Stimulated activated CD4-positive, alpha-beta T cell treated with anti-CD3 and anti-CD28 coated beads, Interleukin-12 subunit alpha, Interleukin-12 subunit beta, amount 100 ng/mL, for 4 hours (primary cell): Measurements from ENCODE around the gene CACUL1.
"Not testable (repeated sequence)": the region's sequence is repeated elsewhere in the genome, so short reads cannot be mapped to it uniquely, and the experiment has no call there.

Source experiments
- DNase-seq: peaks from one replicate; pipeline ENCODE4 v3.0.0-alpha.2; 2020

The CACUL1 gene

GRCh38 chr10:118682533-118682932 lies 72.2 kb downstream of the CACUL1 start:
- DNase-seq: no peak

GRCh38 chr10:118680197-118680596 lies 74.6 kb downstream of the CACUL1 start:
- DNase-seq: no peak

GRCh38 chr10:118674226-118674919 lies 80.4 kb downstream of the CACUL1 start:
- DNase-seq: no peak

- DNase-seq: no peak
Measured at GRCh38 chr10:118672766-118673715, 81.7 kb downstream of the CACUL1 start.

- no peak for DNase-seq
Measured at GRCh38 chr10:118672153-118672552, 82.6 kb downstream of the CACUL1 start.

- not testable (repeated sequence) for DNase-seq
Measured at GRCh38 chr10:118671221-118671620, 83.5 kb downstream of the CACUL1 start.

- DNase-seq: no peak
Measured at GRCh38 chr10:118670472-118671124, 84.2 kb downstream of the CACUL1 start.

- DNase-seq: no peak
Measured at GRCh38 chr10:118669835-118670234, 84.9 kb downstream of the CACUL1 start.

- no peak for DNase-seq
Measured at GRCh38 chr10:118669020-118669791, 85.6 kb downstream of the CACUL1 start.

- DNase-seq: no peak
Measured at GRCh38 chr10:118668228-118668952, 86.4 kb downstream of the CACUL1 start.

GRCh38 chr10:118667732-118668131 lies 87.0 kb downstream of the CACUL1 start:
- DNase-seq: no peak

- DNase-seq: no peak
Measured at GRCh38 chr10:118666350-118666749, 88.4 kb downstream of the CACUL1 start.

GRCh38 chr10:118664321-118664720 lies 90.4 kb downstream of the CACUL1 start:
- DNase-seq: no peak

- DNase-seq: no peak
Measured at GRCh38 chr10:118663176-118663575, 91.6 kb downstream of the CACUL1 start.

GRCh38 chr10:118662228-118663035 lies 92.3 kb downstream of the CACUL1 start:
- DNase-seq: no peak

GRCh38 chr10:118658762-118659161 lies 96.0 kb downstream of the CACUL1 start:
- no peak for DNase-seq

- not testable (repeated sequence) for DNase-seq
Measured at GRCh38 chr10:118658168-118658567, 96.6 kb downstream of the CACUL1 start.

GRCh38 chr10:118645294-118645693 lies 109.5 kb downstream of the CACUL1 start:
- DNase-seq: not testable (repeated sequence)

GRCh38 chr10:118642228-118642627 lies 112.5 kb downstream of the CACUL1 start:
- no peak for DNase-seq

GRCh38 chr10:118638680-118639079 lies 116.1 kb downstream of the CACUL1 start:
- no peak for DNase-seq
